ENCODE results near the gene C13orf42. TPM values are rescaled to one million over a fixed set of nuclear protein-coding genes. Genes with fewer than 3 reads are reported as not detected.

C13orf42 gene
- total and polyA plus RNA-seq, 2 experiments from 2014 or later: 9.4 to 96.5 TPM

DNA sequence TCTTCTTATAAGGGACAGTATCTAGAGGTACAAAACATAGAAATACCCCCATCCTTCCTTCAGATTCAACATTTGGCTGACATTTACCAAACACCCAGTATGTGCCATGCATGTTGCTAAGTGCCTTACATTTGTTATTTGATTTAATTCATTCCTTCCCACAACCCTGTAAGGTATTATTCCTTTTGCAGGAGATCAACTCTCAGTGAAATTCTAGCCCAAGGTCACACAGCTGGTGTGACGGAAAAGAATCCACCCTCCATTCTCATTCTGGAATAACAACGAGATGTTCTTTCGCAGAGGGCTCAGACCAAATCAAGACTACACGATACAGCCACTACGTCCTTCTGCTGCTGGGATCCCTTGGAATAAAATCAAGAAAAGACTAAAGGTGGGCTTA lies 67.8 kb downstream of the C13orf42 start (continued):
- TF ChIP-seq REST (IDR thresholded peaks at IDR 0.05; ENCODE audit: unreplicated experiment) (no peak), ZNF462 (CRISPR knock-in tag; IDR thresholded peaks at IDR 0.05) (no peak), POLR2AphosphoS5 (IDR thresholded peaks at IDR 0.05; ENCODE audit: low read depth) (no peak), CREB1 (CRISPR knock-in tag; IDR thresholded peaks at IDR 0.05; ENCODE audit: low read depth) (no peak)

DNA sequence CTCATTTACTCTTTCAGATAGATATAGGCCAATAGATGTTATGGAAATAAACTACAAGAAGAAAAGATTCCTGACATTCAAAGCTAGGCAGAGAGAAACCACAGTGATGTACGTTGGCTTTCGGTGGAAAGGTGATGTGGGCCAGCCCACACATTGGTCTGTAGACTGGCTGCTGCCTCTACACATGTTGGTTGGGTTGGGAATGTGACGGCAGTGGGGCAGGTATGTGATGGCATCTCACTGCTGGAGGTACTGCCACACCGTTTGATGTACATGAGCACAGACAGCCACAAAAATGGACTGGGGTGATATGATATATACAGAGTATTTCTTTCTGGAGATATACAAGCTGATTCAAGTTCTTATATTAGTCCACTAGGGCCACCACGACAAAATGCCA lies 69.4 kb downstream of the C13orf42 start:
- H3K27me3 ChIP-seq (ENCODE audit: insufficient read depth): no peaks in the 10 kb centered on the region
- H3F3A ChIP-seq (replicated peaks; ENCODE audit: low read depth): no peaks in the 10 kb centered on the region
- H3K36me3 Mint-ChIP-seq (ENCODE audit: low read depth): no peaks in the 10 kb centered on the region
- H3K36me3 ChIP-seq (ENCODE audit: insufficient read depth): no peaks in the 10 kb centered on the region
- TF ChIP-seq, protein P1, sequence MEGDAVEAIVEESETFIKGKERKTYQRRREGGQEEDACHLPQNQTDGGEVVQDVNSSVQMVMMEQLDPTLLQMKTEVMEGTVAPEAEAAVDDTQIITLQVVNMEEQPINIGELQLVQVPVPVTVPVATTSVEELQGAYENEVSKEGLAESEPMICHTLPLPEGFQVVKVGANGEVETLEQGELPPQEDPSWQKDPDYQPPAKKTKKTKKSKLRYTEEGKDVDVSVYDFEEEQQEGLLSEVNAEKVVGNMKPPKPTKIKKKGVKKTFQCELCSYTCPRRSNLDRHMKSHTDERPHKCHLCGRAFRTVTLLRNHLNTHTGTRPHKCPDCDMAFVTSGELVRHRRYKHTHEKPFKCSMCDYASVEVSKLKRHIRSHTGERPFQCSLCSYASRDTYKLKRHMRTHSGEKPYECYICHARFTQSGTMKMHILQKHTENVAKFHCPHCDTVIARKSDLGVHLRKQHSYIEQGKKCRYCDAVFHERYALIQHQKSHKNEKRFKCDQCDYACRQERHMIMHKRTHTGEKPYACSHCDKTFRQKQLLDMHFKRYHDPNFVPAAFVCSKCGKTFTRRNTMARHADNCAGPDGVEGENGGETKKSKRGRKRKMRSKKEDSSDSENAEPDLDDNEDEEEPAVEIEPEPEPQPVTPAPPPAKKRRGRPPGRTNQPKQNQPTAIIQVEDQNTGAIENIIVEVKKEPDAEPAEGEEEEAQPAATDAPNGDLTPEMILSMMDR (conservative IDR thresholded peaks at IDR 0.05; ENCODE audit: low read depth in 2 of 2): no peak
- no peak for TF ChIP-seq REST (IDR thresholded peaks at IDR 0.05; ENCODE audit: unreplicated experiment)
- no peak for TF ChIP-seq ZNF114 (CRISPR knock-in tag; IDR thresholded peaks at IDR 0.05)
- no peaks in the 10 kb centered on the region for H3K79me2 ChIP-seq (replicated peaks; ENCODE audit: insufficient read depth)
- H3K4me3 Mint-ChIP-seq: no peak overlapping the region
- no peak for DNase-seq (ENCODE audit: low spot score)
- H3K27me3 Mint-ChIP-seq (ENCODE audit: insufficient read depth, low read depth, poor library complexity): peaks cover 2% of the 10 kb centered on the region
- no peaks in the 10 kb centered on the region for H3K4me1 ChIP-seq (ENCODE audit: insufficient read depth)
- H3K9me2 ChIP-seq (ENCODE audit: insufficient read depth): peaks cover 3% of the 10 kb centered on the region
- no peak overlapping the region for H3K27ac Mint-ChIP-seq
- no peaks in the 10 kb centered on the region for H3K4me1 Mint-ChIP-seq
- no peaks in the 10 kb centered on the region for H3K9me3 Mint-ChIP-seq
- no peaks in the 10 kb centered on the region for H4K20me1 ChIP-seq (replicated peaks; ENCODE audit: insufficient read depth)
- H3K27ac ChIP-seq (ENCODE audit: low read depth): no peak overlapping the region
- no peak overlapping the region for H3K4me3 ChIP-seq
- no peak overlapping the region for H3K4me2 ChIP-seq
- ATAC-seq: no peak
- H2AFZ ChIP-seq: no peak overlapping the region

Data from GM23338 (cell line).